Suppressor macrophage treated with lipopolysaccharide for 4 hours (primary cell): Measurements from ENCODE around the gene LARP1.
"Not testable (repeated sequence)": the region's sequence is repeated elsewhere in the genome, so short reads cannot be mapped to it uniquely, and the experiment has no call there.

Experiments used
- DNase-seq: peaks from one replicate; pipeline ENCODE4 v3.0.0-alpha.2; 2020

The LARP1 gene

DNA sequence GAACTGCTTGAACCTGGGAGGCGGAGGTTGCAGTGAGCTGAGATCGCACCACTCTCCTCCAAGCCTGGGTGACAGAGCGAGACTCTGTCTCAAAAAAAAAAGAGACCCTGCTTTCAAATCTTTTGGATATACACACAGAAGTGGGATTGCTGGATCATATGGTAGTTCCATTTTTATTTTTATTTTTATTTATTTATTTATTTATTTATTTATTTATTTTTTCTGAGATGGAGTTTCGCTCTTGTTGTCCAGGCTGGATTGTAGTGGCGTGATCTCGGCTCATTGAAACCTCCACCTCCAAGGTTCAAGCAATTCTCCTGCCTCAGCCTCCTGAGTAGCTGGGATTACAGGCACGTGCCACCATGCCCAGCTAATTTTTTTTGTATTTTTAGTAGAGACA lies 19.8 kb upstream of the LARP1 start:
- not testable (repeated sequence) for DNase-seq

DNA sequence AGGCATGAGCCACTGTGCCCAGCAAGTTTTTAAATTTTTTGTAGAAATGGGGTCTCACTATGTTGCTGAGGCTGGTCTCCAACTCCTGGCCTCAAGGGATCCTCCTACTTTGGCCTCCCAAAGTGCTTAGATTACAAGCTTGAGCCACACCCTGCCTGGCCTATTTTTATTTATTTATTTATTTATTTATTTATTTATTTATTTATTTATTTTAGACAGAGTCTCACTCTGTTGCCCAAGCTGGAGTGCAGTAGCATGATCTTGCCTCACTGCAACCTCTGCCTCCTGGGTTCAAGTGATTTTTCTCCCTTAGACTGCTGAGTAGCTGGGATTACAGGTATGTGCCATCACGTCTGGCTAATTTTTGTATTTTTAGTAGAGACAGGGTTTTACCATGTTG lies 18.8 kb upstream of the LARP1 start:
- not testable (repeated sequence) for DNase-seq

DNA sequence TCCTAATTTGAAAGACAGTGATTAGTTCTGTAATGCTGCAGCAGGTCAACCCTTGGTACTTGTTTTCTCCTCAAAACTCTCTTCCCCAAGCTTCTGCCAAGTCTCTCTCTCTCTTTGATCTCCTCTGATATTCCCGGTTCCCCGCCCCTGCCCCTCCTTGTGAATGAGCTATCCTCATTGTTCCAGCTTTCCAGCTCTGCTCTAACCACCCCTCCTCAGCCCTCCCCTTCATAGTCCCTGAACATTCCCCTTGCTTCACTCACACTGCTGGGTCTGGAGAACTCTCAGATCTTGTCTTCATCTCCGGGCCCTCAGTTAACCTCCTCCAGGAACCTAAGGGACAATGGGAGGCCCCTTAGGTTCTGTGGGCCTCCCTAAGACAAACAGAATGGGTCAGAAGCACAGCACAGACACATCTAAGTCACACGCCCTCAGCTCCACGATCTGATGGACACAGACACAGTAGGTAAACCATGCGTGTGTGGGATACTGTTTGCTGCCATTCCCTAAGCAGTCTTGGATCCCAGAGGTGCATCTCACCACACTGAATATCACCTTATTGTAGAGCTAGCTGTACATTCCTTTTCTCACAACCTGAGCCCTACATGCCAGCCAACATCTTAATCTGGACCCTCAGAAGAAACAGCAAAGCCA lies 17.4 kb upstream of the LARP1 start:
- no peak for DNase-seq

DNA sequence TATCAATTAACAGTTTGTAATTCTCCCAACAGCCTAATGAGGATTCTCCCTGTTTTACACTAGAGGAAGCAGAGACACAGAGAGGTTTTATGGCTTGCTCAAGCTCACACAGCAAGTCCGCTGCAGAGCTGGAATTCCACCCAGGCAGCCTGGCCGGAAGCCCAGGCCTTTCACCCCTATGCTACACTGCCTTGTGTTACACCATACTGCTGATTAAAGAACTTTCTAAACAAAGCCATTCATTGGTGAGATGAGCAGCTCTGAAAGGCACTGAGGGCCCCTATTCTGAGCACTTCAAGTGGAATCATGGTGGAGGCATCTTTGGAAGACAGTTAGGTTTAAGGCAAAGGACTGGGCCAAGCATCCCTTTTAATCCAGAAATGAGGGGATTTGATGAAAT lies 14.7 kb upstream of the LARP1 start:
- no peak for DNase-seq

DNA sequence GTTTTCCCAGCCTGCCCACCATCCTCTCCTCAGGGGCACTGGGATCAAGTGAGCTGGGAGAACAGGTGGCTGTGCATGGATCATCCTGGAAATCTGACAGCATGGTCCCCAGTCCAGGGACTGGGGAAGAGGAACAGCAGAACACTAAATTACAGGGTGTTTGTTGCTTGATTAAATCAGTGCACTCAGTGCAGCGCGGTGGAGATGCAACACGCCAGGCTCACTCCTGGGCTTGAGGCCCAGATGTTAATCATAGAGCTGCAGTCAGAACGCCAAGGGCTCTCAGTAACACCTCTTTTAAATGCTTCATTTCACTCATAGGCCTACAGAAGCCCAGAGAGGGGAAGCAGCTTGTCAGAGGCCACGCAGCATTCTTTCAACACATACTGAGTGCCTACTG lies 14.2 kb upstream of the LARP1 start:
- no peak for DNase-seq

DNA sequence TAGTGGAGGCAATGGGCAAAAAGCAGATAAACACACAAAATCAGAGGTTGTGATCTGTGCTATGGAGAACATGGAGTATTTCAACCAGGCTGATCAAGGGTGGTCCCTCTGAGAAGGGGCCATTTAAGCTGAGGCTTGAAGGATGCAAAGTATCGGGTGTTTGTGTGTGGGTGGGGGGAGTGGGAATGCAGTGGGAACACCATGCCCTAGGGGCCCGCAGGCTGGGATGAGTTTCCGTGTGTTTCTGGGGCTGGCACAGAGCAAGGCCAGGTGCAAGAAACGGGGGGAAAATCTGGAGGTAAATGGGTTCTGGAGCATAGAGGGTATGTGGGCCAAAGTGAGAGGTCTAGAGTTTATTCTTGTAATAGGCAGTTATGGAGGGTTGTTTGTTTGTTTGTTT lies 13.8 kb upstream of the LARP1 start:
- no peak for DNase-seq

DNA sequence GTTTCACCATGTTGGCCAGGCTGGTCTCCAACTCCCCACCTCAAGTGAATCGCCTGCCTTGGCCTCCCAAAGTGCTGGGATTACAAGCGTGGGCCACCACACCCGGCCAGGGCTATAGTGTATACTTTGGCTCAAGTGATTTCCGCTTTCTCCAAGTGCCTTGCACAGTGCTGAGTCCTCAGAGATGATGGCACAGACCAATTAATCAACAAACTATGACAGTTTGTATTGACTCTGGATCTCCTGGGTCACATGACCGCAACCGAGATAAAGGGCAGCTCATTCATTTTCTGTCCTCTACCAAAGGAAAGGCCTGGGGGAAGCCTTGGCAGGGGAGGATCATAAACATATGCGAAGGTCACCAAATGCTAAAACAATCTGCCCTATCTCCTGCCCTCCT lies 11.4 kb upstream of the LARP1 start:
- no peak for DNase-seq

DNA sequence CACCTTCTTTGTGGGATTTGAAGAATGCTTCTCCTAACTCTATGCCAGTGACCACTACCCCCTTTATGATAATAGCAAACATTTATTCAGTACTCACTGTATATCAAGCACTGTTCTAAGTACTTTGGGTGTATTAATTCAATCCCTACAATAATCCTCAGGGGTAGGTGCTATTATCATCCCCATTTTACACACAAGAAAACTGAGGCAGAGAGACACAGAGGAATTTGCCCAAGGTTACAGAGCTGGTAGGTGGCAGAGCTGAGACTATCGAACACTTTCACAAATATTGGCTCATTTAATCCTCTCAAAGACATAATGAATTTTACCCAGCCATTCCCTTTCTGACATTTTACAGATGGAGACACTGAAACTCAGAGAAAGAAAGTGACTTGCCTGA lies 9.8 kb upstream of the LARP1 start:
- no peak for DNase-seq

DNA sequence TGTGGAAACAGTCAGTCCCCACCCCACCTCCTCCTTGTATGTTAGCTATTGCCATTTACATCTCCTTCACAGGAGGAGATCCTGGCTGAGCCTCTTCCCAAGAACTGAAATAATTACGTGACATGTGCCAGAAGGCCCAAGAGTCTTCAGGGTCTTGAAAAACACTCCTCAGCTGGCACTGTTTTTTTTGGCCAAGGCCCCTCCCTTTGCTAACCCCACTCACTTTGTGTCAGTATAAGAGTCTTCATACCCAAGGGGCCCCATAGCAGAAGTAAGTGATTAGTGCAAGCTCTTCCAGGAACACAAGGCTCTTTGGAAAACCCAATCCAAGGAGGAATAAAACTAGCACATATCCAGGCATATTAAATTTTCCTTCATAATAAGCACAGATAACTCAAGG lies 5.7 kb upstream of the LARP1 start:
- DNase-seq = no peak

DNA sequence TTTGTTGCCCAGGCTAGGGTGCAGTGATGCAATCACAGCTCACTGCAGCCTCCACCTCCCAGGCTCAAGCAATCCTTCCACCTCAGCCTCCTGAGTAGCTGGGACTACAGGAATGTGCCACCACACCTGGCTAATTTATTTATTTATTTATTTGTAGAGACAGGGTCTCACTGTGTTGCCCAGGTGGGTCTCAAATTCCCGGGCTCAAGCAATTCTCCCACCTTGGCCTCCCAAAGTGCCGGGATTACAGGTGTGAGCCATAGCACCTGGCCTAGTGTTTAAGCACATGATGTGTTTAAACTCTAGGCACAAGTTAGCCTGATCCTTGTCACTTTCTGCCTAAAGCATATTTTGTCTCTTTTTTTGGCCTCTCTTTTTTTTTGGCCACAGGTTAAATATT lies 4.5 kb upstream of the LARP1 start:
- not testable (repeated sequence) for DNase-seq

DNA sequence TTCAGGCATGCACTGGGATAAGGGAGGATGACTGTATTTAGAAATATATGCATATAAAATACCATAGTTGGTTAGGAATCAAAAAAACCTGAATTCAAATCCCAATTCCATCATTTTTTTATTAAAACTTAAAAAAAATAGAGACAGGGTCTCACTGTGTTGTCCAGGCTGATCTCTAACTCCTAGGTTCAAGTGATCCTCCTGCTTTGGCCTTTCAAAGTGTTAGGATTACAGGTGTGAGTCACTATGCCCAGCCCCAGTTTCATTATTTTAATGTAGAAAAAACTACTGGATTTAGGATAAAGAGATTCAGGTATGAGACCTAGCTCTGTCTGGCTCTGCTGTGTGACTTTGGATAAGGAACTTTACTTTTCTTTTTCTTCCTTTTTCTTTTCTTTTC lies 3.3 kb upstream of the LARP1 start:
- DNase-seq = no peak

DNA sequence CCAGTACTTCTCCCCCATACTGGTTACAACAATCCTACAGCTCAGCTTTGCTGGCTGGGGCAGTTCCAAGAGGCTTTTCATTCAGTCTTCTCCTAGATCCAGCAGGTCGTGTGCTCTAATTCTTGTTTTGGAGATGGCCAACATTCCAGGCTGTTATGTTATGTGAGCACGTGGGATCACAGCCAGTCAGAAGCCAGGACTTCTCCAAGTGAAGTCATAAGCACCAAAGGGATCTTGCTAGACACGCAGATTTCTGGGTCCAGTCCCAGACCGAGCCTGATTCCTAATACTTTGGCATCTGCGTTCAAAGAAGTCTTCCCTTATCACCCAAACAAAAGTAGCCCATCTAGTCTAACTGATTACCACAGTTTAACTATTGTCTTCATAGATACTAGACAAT lies 1.4 kb upstream of the LARP1 start:
- no peak for DNase-seq

DNA sequence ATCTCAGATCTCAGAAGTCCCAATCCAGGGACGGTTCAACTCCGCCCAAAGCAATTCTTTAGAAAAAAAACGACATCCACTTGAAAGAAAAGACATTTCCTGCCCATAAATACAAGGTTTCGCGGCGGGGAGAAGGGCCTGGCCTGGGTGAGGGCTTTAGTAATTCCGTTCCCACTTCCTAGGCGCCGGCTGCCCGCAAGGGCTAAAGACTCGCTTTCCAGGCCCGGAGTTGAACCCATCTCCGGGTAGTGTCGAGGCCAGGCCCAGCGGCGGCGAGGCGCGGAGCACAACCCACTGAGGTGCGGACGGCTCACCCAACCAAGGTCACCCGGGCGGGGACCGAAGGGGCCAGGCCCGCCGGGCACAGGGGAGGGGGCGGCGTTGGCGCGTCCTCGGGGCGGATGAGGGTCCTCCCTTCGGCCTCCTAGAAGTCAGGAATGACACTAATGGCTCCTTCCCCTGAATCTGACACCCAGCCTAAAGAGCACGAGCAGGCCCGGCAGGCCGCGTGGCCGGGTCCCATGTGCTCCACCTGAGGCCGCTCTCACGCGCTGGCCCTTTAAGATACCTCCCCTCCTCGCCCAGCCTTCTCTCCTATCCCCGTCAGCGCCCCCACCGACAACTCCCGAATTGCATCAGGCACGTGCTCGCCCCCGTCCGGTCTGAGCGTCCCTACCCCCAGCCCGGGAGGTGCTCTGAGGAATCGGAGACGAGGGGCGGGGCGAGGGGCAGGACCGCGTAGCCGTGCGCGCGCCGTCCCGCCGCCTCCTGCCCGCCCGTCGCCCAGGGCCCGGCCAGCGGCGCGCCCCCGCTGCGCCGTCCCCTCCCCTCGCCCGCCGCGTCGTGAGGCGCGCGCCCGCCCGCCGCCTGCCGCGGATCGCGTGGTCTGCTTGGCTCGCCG lies 467 bp upstream of the LARP1 start:
- DNase-seq = peak; percentile 99

DNA sequence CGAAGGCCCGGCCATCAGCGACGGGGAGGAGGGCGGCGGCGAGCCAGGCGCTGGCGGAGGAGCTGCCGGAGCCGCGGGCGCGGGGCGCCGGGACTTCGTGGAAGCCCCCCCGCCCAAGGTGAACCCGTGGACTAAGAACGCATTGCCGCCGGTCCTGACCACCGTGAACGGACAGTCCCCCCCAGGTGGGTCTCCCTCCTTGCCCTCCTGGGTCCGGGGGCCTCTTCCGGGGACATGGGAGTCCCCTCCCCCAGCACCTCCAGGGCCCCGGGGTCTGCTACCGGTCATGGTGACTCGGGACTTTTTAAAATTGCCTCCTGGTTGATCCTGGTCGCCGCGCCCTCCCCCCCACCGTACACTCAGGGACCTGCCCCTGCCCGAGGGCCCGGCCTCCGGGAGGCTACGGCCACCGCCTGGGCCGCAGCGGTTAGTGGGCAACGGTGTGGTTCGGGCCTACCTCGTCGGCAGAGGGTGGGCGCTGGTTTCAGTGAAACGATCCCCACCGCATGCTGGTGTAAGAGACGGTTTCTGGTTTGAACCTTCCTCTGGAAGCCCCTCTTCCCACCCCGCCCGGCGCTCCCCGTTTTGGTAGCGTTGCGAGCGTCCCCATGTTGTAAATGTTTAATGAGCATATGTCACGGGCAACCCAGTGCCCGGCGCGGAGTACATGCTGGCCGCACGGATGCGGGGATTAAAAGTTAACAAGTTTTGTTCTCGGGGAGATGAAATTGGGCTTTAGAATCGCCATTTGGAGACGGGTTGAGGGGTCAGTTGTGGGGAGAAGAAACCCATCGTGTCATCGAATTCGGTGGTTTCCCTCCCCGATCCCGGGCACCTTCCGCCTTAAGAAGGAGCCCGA lies 1.1 kb downstream of the LARP1 start:
- DNase-seq = peak; percentile 49

DNA sequence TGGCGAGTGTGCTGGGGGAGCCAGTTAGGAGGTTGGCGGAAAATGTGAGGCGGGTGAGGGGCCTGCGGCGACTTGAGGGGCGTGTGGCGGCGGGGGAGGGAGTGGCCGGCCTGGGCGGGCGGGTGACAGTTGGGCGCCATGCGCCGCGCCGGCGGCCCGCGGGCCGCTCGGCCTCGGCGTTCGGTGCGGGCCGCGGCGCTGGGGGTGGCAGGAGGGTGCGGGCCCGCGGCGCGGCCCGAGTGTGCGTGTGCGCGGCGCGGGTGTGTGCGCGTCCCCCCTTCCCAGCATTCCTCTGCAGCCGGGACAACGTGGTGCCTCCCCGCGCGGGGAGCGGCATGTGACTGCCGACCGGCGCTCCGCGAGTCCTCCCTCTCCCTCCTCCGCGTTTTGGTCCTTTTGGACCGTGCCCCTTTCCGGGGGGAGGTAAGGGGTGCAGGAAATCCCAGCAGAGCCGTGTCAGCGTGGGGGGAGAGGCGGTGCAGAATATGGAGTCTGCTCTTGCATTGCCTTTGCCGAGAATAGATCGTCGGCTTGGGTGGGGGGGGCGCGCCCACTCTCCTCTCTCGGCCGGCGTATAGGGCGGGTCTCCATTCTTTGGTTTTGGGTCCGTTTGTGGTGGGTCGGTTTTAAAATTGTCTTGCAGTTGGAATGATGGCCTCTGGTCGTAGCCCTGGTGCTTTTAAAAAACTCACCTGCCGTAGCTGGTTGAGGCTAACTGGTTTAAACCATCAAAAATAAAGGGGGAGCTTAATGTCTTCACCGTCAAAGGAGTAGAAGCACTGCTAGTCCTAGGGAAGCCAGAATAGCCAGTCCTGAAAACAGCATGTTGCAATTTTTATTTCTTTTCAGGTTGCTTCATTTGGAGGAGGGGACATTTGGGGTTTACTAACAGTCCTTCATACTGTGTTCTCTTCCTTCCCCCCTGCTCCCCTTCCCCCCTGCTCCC lies 2.0 kb downstream of the LARP1 start:
- DNase-seq = peak; percentile 45

DNA sequence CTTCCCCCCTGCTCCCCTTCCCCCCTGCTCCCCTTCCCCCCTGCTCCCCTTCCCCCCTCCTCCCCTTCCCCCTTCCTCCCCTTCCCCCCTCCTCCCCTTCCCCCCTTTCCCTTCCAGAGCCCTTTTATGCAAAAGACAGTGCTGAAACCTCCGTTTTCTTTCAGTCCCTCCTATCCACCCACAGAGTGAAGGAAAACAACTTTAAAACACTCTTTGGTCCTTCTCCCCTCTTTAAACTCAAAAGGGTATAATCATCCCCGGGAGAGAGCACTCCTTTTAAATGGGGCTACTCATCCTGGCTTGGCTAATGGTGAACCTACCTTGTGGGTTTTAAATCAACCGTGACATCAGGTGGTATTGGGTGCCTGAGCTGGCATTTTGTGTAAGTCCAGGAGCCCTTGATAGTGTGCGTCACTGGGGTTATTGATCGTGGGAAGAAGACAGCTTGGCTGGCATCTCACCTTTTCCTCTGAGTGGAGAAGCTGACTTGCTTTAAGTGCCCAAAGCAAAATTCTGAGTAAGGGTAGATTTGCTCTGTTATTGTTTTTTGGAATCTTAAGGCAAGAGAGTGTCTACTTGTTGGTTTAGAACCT lies 2.7 kb downstream of the LARP1 start:
- DNase-seq = no peak

DNA sequence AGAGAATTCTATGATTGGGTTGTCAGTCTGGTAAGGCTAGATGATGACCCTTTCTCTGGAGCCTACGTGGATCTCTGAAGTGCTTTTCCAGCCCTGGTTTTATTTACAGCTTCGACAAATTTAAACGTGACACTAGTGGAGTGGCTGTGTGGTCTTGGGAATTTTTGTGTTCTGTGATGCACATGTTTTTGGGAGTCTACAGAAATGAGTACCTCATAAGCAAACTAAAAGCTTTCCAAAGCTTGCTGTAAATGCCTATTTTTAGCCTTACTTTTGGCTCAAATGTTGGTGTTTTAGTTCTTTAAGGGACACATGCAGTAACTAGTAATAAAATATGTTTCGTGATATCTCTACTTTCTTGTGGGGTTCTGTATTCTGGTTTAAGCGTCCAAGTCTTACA lies 3.3 kb downstream of the LARP1 start:
- DNase-seq = no peak

DNA sequence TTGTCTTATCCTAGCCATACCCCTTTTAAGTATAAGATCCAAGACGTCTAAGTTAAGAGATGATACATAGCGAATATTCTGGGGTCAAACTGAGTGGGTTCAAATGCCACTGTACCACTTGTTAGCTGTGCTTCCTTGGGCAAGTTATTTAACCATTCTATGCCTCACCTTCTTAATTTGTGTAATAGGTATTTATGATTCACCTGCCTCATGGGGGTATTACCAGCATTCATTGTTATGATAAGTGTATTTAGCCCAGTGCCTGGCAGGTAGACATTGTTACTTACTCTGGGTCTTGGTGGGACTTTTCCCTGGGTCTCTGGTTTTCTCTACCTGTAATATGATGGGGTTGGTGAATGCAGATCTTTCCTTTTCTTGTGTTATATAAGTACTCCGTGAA lies 3.8 kb downstream of the LARP1 start:
- DNase-seq = no peak

DNA sequence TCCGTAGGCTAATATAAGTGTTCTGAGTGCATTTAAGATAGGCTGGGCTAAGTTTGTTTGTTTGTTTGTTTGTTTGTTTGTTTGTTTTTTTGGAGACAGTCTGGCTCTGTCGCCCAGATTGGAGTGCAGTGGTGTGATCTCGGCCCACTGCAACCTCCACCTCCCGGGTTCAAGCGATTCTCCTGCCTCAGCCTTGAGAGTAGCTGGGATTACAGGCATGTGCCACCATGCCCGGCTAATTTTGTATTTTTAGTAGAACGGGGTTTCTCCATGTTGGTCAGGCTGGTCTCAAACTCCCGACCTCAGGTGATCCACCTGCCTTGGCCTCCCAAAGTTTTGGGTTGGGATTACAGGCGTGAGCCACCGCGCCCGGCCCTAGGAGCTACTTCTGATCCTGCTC lies 4.7 kb downstream of the LARP1 start:
- not testable (repeated sequence) for DNase-seq

DNA sequence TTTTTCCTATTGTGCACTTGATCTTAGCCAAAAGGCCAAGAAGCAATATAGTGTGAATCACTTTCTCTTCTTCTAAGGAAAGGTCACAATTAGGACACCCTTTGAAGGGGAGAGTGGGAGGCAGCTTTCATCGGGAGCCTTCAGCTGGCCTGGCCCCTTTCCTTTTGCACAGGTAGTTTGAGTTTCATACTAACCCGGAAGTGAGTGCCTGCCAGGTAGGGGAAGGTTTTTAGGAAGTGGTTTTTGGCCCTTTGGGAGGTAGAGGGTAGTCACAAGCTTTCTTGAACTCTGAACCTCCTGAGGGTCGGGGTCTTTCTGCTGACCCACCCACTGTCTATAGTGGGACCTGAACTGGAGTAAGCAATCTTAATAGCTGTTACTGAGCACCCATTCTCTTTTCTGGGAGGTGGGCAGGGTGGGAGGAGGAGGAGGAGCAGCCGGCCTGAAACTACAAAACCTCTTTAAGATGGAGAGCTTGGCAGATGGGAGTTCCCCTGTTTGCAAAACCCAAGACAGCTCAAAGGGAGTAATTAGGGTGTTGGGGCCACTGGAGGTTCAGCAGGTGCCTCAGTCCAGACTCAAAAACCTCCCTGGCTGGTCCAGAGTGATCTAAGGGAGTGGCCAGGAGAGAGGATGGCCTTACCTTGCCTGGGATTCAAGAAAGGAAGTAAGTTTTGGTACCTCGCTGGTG lies 6.0 kb downstream of the LARP1 start:
- peak; percentile 61 for DNase-seq

DNA sequence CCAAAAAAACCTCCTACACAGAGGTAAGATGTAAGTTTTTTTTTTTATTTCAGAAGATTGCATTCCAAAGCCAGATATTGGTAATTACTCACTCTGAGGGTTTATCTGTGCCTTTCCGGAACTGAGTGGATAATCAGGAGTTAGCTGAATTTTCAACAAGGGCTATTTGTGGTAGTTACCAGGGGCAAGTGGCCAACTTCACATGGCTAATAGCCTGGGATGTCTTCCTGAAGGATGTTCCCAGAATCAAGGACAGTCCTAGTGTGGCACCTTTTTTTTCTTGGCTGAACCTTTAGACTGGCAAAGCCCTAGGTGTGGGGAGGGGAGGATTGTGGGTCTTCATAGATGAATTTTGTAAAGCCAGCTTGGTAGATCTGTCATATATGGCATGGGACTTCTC lies 7.1 kb downstream of the LARP1 start:
- no peak for DNase-seq
